ENCODE measurements around the gene TRIO.
"Not testable (repeated sequence)": the region's sequence is repeated elsewhere in the genome, so short reads cannot be mapped to it uniquely, and the experiment has no call there.

Gene TRIO

GRCh38 chr5:14383923-14384322 lies 240.8 kb downstream of the TRIO start:
- Histone ChIP-seq H3K4me3 (no peak overlapping the region), H3K27ac (no peak overlapping the region), H3K9ac (ENCODE audit: insufficient read length) (no peak overlapping the region), H3K9me3 (ENCODE audit: low read depth, low read length) (no peaks in the 10 kb centered on the region), H3K36me3 (ENCODE audit: insufficient read depth, low read length) (peaks cover 17% of the 10 kb centered on the region)
- DNase-seq (ENCODE audit: low read depth, low spot score), result no peak
- TF ChIP-seq FOXP2 (optimal IDR thresholded peaks at IDR 0.05; ENCODE audit: control extremely low read depth, extremely low read length, insufficient read depth) (no peak), POLR2AphosphoS5 (IDR thresholded peaks at IDR 0.05; ENCODE audit: borderline replicate concordance, low read depth, low read length) (no peak), EZH2 (IDR thresholded peaks at IDR 0.05) (no peak)

GRCh38 chr5:14385019-14385418 lies 241.9 kb downstream of the TRIO start:
- H3K9ac ChIP-seq (ENCODE audit: insufficient read length), result no peak overlapping the region
- no peak for DNase-seq (ENCODE audit: low read depth, low spot score)
- H3K27ac ChIP-seq, result no peak overlapping the region
- no peak for TF ChIP-seq POLR2AphosphoS5 (IDR thresholded peaks at IDR 0.05; ENCODE audit: borderline replicate concordance, low read depth, low read length)
- TF ChIP-seq EZH2 (IDR thresholded peaks at IDR 0.05), result no peak
- TF ChIP-seq FOXP2 (optimal IDR thresholded peaks at IDR 0.05; ENCODE audit: control extremely low read depth, extremely low read length, insufficient read depth), result no peak
- peaks cover 19% of the 10 kb centered on the region; the same call in 1 of the 2 replicates for H3K36me3 ChIP-seq (ENCODE audit: insufficient read depth, low read length)
- no peak overlapping the region for H3K4me3 ChIP-seq
- no peaks in the 10 kb centered on the region for H3K9me3 ChIP-seq (ENCODE audit: low read depth, low read length)

- Histone ChIP-seq H3K27ac (no peak overlapping the region), H3K4me3 (no peak overlapping the region), H3K36me3 (ENCODE audit: insufficient read depth, low read length) (peaks cover 37% of the 10 kb centered on the region), H3K9me3 (ENCODE audit: low read depth, low read length) (no peaks in the 10 kb centered on the region), H3K9ac (ENCODE audit: insufficient read length) (no peak overlapping the region)
- TF ChIP-seq FOXP2 (optimal IDR thresholded peaks at IDR 0.05; ENCODE audit: control extremely low read depth, extremely low read length, insufficient read depth), result no peak
- TF ChIP-seq EZH2 (IDR thresholded peaks at IDR 0.05), result no peak
- no peak for TF ChIP-seq POLR2AphosphoS5 (IDR thresholded peaks at IDR 0.05; ENCODE audit: borderline replicate concordance, low read depth, low read length)
- DNase-seq (ENCODE audit: low read depth, low spot score), result no peak
Measured at GRCh38 chr5:14386884-14387624, 243.9 kb downstream of the TRIO start.

GRCh38 chr5:14388741-14389140 lies 245.6 kb downstream of the TRIO start:
- no peak for DNase-seq (ENCODE audit: low read depth, low spot score)
- no peak overlapping the region for H3K9ac ChIP-seq (ENCODE audit: insufficient read length)
- no peak overlapping the region for H3K27ac ChIP-seq
- H3K9me3 ChIP-seq (ENCODE audit: low read depth, low read length), result no peaks in the 10 kb centered on the region
- no peak for TF ChIP-seq POLR2AphosphoS5 (IDR thresholded peaks at IDR 0.05; ENCODE audit: borderline replicate concordance, low read depth, low read length)
- TF ChIP-seq FOXP2 (optimal IDR thresholded peaks at IDR 0.05; ENCODE audit: control extremely low read depth, extremely low read length, insufficient read depth), result no peak
- TF ChIP-seq EZH2 (IDR thresholded peaks at IDR 0.05), result no peak
- peaks cover 36% of the 10 kb centered on the region for H3K36me3 ChIP-seq (ENCODE audit: insufficient read depth, low read length)
- H3K4me3 ChIP-seq, result no peak overlapping the region

GRCh38 chr5:14392552-14392951 lies 249.4 kb downstream of the TRIO start:
- not testable (repeated sequence) for H3K9ac ChIP-seq (ENCODE audit: insufficient read length); DNase-seq (ENCODE audit: low read depth, low spot score); H3K4me3 ChIP-seq; H3K9me3 ChIP-seq (ENCODE audit: low read depth, low read length); H3K27ac ChIP-seq
- peaks cover 45% of the 10 kb centered on the region for H3K36me3 ChIP-seq (ENCODE audit: insufficient read depth, low read length)

GRCh38 chr5:14394365-14394764 lies 251.2 kb downstream of the TRIO start:
- H3K4me3 ChIP-seq, result no peak overlapping the region
- H3K27ac ChIP-seq, result no peak overlapping the region
- H3K36me3 ChIP-seq (ENCODE audit: insufficient read depth, low read length), result peaks cover 38% of the 10 kb centered on the region
- H3K9ac ChIP-seq (ENCODE audit: insufficient read length), result no peak overlapping the region
- TF ChIP-seq EZH2 (IDR thresholded peaks at IDR 0.05) (no peak), FOXP2 (optimal IDR thresholded peaks at IDR 0.05; ENCODE audit: control extremely low read depth, extremely low read length, insufficient read depth) (no peak), POLR2AphosphoS5 (IDR thresholded peaks at IDR 0.05; ENCODE audit: borderline replicate concordance, low read depth, low read length) (no peak)
- no peaks in the 10 kb centered on the region for H3K9me3 ChIP-seq (ENCODE audit: low read depth, low read length)
- no peak for DNase-seq (ENCODE audit: low read depth, low spot score)

GRCh38 chr5:14395411-14395810 lies 252.3 kb downstream of the TRIO start:
- Histone ChIP-seq H3K27ac (no peak overlapping the region), H3K9me3 (ENCODE audit: low read depth, low read length) (no peaks in the 10 kb centered on the region), H3K4me3 (no peak overlapping the region), H3K36me3 (ENCODE audit: insufficient read depth, low read length) (peaks cover 32% of the 10 kb centered on the region), H3K9ac (ENCODE audit: insufficient read length) (no peak overlapping the region)
- no peak for DNase-seq (ENCODE audit: low read depth, low spot score)
- no peak for TF ChIP-seq EZH2 (IDR thresholded peaks at IDR 0.05)
- TF ChIP-seq POLR2AphosphoS5 (IDR thresholded peaks at IDR 0.05; ENCODE audit: borderline replicate concordance, low read depth, low read length), result no peak
- TF ChIP-seq FOXP2 (optimal IDR thresholded peaks at IDR 0.05; ENCODE audit: control extremely low read depth, extremely low read length, insufficient read depth), result no peak

- TF ChIP-seq EZH2 (IDR thresholded peaks at IDR 0.05) (no peak), FOXP2 (optimal IDR thresholded peaks at IDR 0.05; ENCODE audit: control extremely low read depth, extremely low read length, insufficient read depth) (no peak), POLR2AphosphoS5 (IDR thresholded peaks at IDR 0.05; ENCODE audit: borderline replicate concordance, low read depth, low read length) (no peak)
- Histone ChIP-seq H3K27ac (no peak overlapping the region), H3K36me3 (ENCODE audit: insufficient read depth, low read length) (peaks cover 26% of the 10 kb centered on the region), H3K9me3 (ENCODE audit: low read depth, low read length) (no peaks in the 10 kb centered on the region), H3K9ac (ENCODE audit: insufficient read length) (no peak overlapping the region), H3K4me3 (no peak overlapping the region)
- DNase-seq (ENCODE audit: low read depth, low spot score), result no peak
Measured at GRCh38 chr5:14396066-14396465, 252.9 kb downstream of the TRIO start.

GRCh38 chr5:14396737-14397136 lies 253.6 kb downstream of the TRIO start:
- peaks cover 20% of the 10 kb centered on the region for H3K36me3 ChIP-seq (ENCODE audit: insufficient read depth, low read length)
- no peak overlapping the region for H3K4me3 ChIP-seq
- H3K27ac ChIP-seq, result no peak overlapping the region
- TF ChIP-seq EZH2 (IDR thresholded peaks at IDR 0.05) (no peak), FOXP2 (optimal IDR thresholded peaks at IDR 0.05; ENCODE audit: control extremely low read depth, extremely low read length, insufficient read depth) (no peak), POLR2AphosphoS5 (IDR thresholded peaks at IDR 0.05; ENCODE audit: borderline replicate concordance, low read depth, low read length) (no peak)
- no peaks in the 10 kb centered on the region for H3K9me3 ChIP-seq (ENCODE audit: low read depth, low read length)
- no peak overlapping the region for H3K9ac ChIP-seq (ENCODE audit: insufficient read length)
- DNase-seq (ENCODE audit: low read depth, low spot score), result no peak
